GM10248 (cell line): Measurements from ENCODE around the gene C1QTNF2.

Source experiments
- CTCF ChIA-PET: fragments of 300-600 bp; sonication (Branson Sonifier 250); formaldehyde crosslinking; extraction: SDS; loops from one replicate; lab custom pipeline; 2021; ENCODE audit warnings: antibody characterized with exemption; lab: Yijun Ruan, JAX
- POLR2A ChIA-PET: fragments of 350-650 bp; sonication (Branson Sonifier 250); formaldehyde crosslinking; extraction: SDS; loops from one replicate; lab custom pipeline; 2020; ENCODE audit warnings: antibody characterized with exemption; lab: Yijun Ruan, JAX
- DNase-seq: peaks from one replicate; pipeline ENCODE4 v3.0.0; 2012; ENCODE audit errors: extremely low spot score
- CTCF ChIP-seq: IDR thresholded peaks from 2 replicates; pipeline ENCODE4 v1.5.1; 2012; ENCODE audit warnings: mild to moderate bottlenecking, low read depth; ENCODE audit errors: extremely low read depth, missing control alignments, control extremely low read depth

C1QTNF2 gene

GRCh38 chr5:160369990-160370712, at the start of gene C1QTNF2:
Gene C1QTNF2, minus strand, starts transcription at chr5:160370626. Its CDS starts 15,615 bp downstream, at chr5:160355011.
- no peak for TF ChIP-seq CTCF
- no peak for DNase-seq
- CTCF ChIA-PET: interaction anchor here (1.5 to 2.7 kb wide), 3 partner anchors 10 to 25 kb away, joined by 6 to 9 read pairs (median 9); no protein-coding TSS in a partner anchor
- POLR2A ChIA-PET: no interaction called here

- ChIA-PET POLR2A (interaction anchor here (0.9 kb wide), 1 partner anchor 398 kb away, joined by 3 read pairs; no protein-coding TSS in a partner anchor), CTCF (interaction anchor here (1.5 to 16.2 kb wide), 3 partner anchors 13 to 40 kb away, joined by 7 to 232 read pairs (median 14); no protein-coding TSS in a partner anchor)
- no peak for DNase-seq
- TF ChIP-seq CTCF: no peak
These were observed 49.8 kb upstream of the C1QTNF2 start for GRCh38 chr5:160420331-160420610.

GRCh38 chr5:160419458-160420330, 49.3 kb upstream of the C1QTNF2 start:
- POLR2A ChIA-PET: interaction anchor here (0.7 to 1.6 kb wide), 7 partner anchors 11 to 1008 kb away, joined by 3 to 8 read pairs (median 5); no protein-coding TSS in a partner anchor
- TF ChIP-seq CTCF: no peak
- CTCF ChIA-PET: interaction anchor here (1.1 to 16.2 kb wide), 5 partner anchors 9 to 40 kb away, joined by 3 to 232 read pairs (median 7); no protein-coding TSS in a partner anchor
- no peak for DNase-seq

- TF ChIP-seq CTCF: no peak
- peak; percentile 93 for DNase-seq
- ChIA-PET POLR2A (interaction anchor here (0.6 to 1.6 kb wide), 7 partner anchors 20 to 1007 kb away, joined by 3 to 8 read pairs (median 5); no protein-coding TSS in a partner anchor), CTCF (interaction anchor here (1.1 to 16.2 kb wide), 6 partner anchors 10 to 397 kb away, joined by 3 to 232 read pairs (median 5); no protein-coding TSS in a partner anchor)
These were observed 48.4 kb upstream of the C1QTNF2 start, which contains the start of gene SLU7 for GRCh38 chr5:160418561-160419457. Gene SLU7, minus strand, starts transcription at chr5:160419081. Its CDS starts 3,787 bp downstream, at chr5:160415294.

GRCh38 chr5:160399402-160400353, 29.3 kb upstream of the C1QTNF2 start, which contains the start of gene FAM200C:
Gene FAM200C, minus strand, starts transcription at chr5:160400054. Its CDS starts 4,564 bp downstream, at chr5:160395490.
- DNase-seq: peak; percentile 94
- TF ChIP-seq CTCF: no peak
- POLR2A ChIA-PET: no interaction called here
- CTCF ChIA-PET: interaction anchor here (1.1 to 1.6 kb wide), 3 partner anchors 319 to 378 kb away, joined by 3 to 5 read pairs (median 3); no protein-coding TSS in a partner anchor
